DOHH2 (cell line): Measurements from ENCODE around the gene NUDC.

Experiments
- CTCF ChIP-seq: fragments of 200-600 bp; sonication (generic); IDR thresholded peaks from one replicate; pipeline ENCODE4 v1.5.1; 2014; ENCODE audit warnings: antibody characterized with exemption, mild to moderate bottlenecking, low read depth, low read length; ENCODE audit not compliant: poor library complexity, severe bottlenecking
- EZH2phosphoT487 ChIP-seq: fragments of 200-600 bp; sonication (generic); IDR thresholded peaks from 2 replicates; pipeline ENCODE4 v1.6.1; 2017; ENCODE audit warnings: borderline replicate concordance, mild to moderate bottlenecking, antibody characterized with exemption, low read length, moderate library complexity, mixed read lengths

GRCh38 chr1:26909951-26910342 is 11.6 kb upstream of the NUDC start:
- TF ChIP-seq CTCF, result no peak
- TF ChIP-seq EZH2phosphoT487, result no peak
